WTC11 (cell line): ENCODE data around the gene MACC1. TPM values are rescaled to one million over a fixed set of nuclear protein-coding genes. Genes with fewer than 3 reads are reported as not detected.
A peak's percentile ranks its signal among the peaks of the same experiment; 100 is the strongest.

Experiments
- ATAC-seq: fragments of 200-7000 bp; cut with Tn5 transposase; 2 replicates; pipeline ENCODE4 v1.10.0; 2021; ENCODE audit warnings: mild to moderate bottlenecking, moderate library complexity
- CTCF ChIA-PET: fragments of 300-600 bp; sonication (Branson Sonifier 250); formaldehyde crosslinking; loops from one replicate; lab custom pipeline; 2021; ENCODE audit warnings: antibody characterized with exemption; lab: Charles Lee
- POLR2A ChIA-PET: fragments of 350-600 bp; sonication (Branson Sonifier 250); formaldehyde crosslinking; loops from one replicate; lab custom pipeline; 2021; ENCODE audit warnings: antibody characterized with exemption; lab: Charles Lee
- DNase-seq: peaks from one replicate; pipeline ENCODE4 v3.0.0; 2021; ENCODE audit warnings: low spot score
- H3K27ac Mint-ChIP-seq: 2 replicates; pipeline ENCODE4 v1.8.0; 2021; ENCODE audit warnings: mixed read lengths
- H3K27me3 Mint-ChIP-seq: 2 replicates; pipeline ENCODE4 v1.8.0; 2021; ENCODE audit warnings: low read depth, mild to moderate bottlenecking, moderate library complexity, mixed read lengths
- H3K36me3 Mint-ChIP-seq: 2 replicates; pipeline ENCODE4 v1.8.0; 2021; ENCODE audit warnings: mixed read lengths
- H3K4me1 Mint-ChIP-seq: 2 replicates; pipeline ENCODE4 v1.8.0; 2022; ENCODE audit warnings: mixed read lengths
- H3K4me3 Mint-ChIP-seq: 2 replicates; pipeline ENCODE4 v1.8.0; 2021; ENCODE audit warnings: mild to moderate bottlenecking, moderate library complexity, mixed read lengths
- H3K9me3 Mint-ChIP-seq: 2 replicates; pipeline ENCODE4 v1.8.0; 2021; ENCODE audit warnings: mixed read lengths
- CTCF ChIP-seq: fragments of 200-600 bp; IDR thresholded peaks from 2 replicates; pipeline ENCODE4 v1.8.0; 2022; ENCODE audit warnings: antibody characterized with exemption
- EMX1 ChIP-seq: fragments of 250-450 bp; sonication (Bioruptor Pico); IDR thresholded peaks from 2 replicates; pipeline ENCODE4 v1.8.0; 2021; ENCODE audit warnings: mild to moderate bottlenecking
- ETV6 ChIP-seq: sonication (generic); formaldehyde crosslinking; IDR thresholded peaks from 2 replicates; pipeline ENCODE4 v1.8.1; 2022; ENCODE audit warnings: mild to moderate bottlenecking, missing genetic modification reagents
- FOXJ3 ChIP-seq: sonication (generic); formaldehyde crosslinking; IDR thresholded peaks from 2 replicates; pipeline ENCODE4 v1.9.0; 2021; ENCODE audit warnings: missing genetic modification reagents, mild to moderate bottlenecking, borderline replicate concordance
- FOXP1 ChIP-seq: sonication (generic); formaldehyde crosslinking; IDR thresholded peaks from 2 replicates; pipeline ENCODE4 v1.8.0; 2022; ENCODE audit warnings: missing genetic modification reagents, mild to moderate bottlenecking, moderate library complexity, borderline replicate concordance
- GABPB1 ChIP-seq: sonication (generic); formaldehyde crosslinking; IDR thresholded peaks from 2 replicates; pipeline ENCODE4 v1.8.1; 2023; ENCODE audit warnings: mild to moderate bottlenecking, missing genetic modification reagents
- GTF2I ChIP-seq: fragments of 250-450 bp; sonication (Bioruptor Pico); conservative IDR thresholded peaks from 2 replicates; pipeline ENCODE4 v1.4.0; 2021; ENCODE audit warnings: mild to moderate bottlenecking
- HMGA2 ChIP-seq: fragments of 250-450 bp; sonication (Bioruptor Pico); IDR thresholded peaks from 2 replicates; pipeline ENCODE4 v1.4.0; 2021; ENCODE audit warnings: mild to moderate bottlenecking, moderate library complexity
- NFYB ChIP-seq: sonication (generic); formaldehyde crosslinking; conservative IDR thresholded peaks from 2 replicates; pipeline ENCODE4 v1.8.0; 2022; ENCODE audit warnings: low read depth, missing genetic modification reagents
- RORB ChIP-seq: fragments of 250-450 bp; sonication (Bioruptor Pico); IDR thresholded peaks from 2 replicates; pipeline ENCODE4 v1.9.0; 2021; ENCODE audit warnings: mild to moderate bottlenecking
- SOX15 ChIP-seq: fragments of 250-450 bp; sonication (Bioruptor Pico); IDR thresholded peaks from 2 replicates; pipeline ENCODE4 v1.9.0; 2021; ENCODE audit warnings: mild to moderate bottlenecking
- SP1 ChIP-seq: sonication (generic); formaldehyde crosslinking; conservative IDR thresholded peaks from 2 replicates; pipeline ENCODE4 v1.8.1; 2022; ENCODE audit warnings: missing genetic modification reagents
- STAT6 ChIP-seq: sonication (generic); formaldehyde crosslinking; conservative IDR thresholded peaks from 2 replicates; pipeline ENCODE4 v1.8.1; 2023; ENCODE audit warnings: mild to moderate bottlenecking, low read depth, missing genetic modification reagents, moderate library complexity
- TCF7 ChIP-seq: sonication (generic); formaldehyde crosslinking; IDR thresholded peaks from 2 replicates; pipeline ENCODE4 v1.8.0; 2022; ENCODE audit warnings: mild to moderate bottlenecking, low read depth, missing genetic modification reagents, moderate library complexity
- TEAD1 ChIP-seq: sonication (generic); formaldehyde crosslinking; IDR thresholded peaks from 2 replicates; pipeline ENCODE4 v1.8.0; 2022; ENCODE audit warnings: mild to moderate bottlenecking, missing genetic modification reagents
- TEAD4 ChIP-seq: sonication (generic); formaldehyde crosslinking; IDR thresholded peaks from 2 replicates; pipeline ENCODE4 v1.8.0; 2022; ENCODE audit warnings: mild to moderate bottlenecking, missing genetic modification reagents
- TP53 ChIP-seq: sonication (generic); formaldehyde crosslinking; IDR thresholded peaks from 2 replicates; pipeline ENCODE4 v1.8.1; 2023; ENCODE audit warnings: mild to moderate bottlenecking, missing genetic modification reagents
- ZNF396 ChIP-seq: fragments of 250-450 bp; sonication (Bioruptor Pico); IDR thresholded peaks from 2 replicates; pipeline ENCODE4 v1.8.0; 2021; ENCODE audit warnings: mild to moderate bottlenecking, moderate library complexity, borderline replicate concordance
- ZNF416 ChIP-seq: fragments of 250-450 bp; sonication (Bioruptor Pico); IDR thresholded peaks from 2 replicates; pipeline ENCODE4 v1.9.0; 2021; ENCODE audit warnings: mild to moderate bottlenecking, inconsistent platforms
- ZNF423 ChIP-seq: fragments of 250-450 bp; sonication (Bioruptor Pico); IDR thresholded peaks from 2 replicates; pipeline ENCODE4 v2.1.2; 2022; ENCODE audit warnings: mild to moderate bottlenecking, moderate library complexity
- total RNA-seq: library from RNA; stranded (reverse); gene quantifications from 3 replicates; pipeline ENCODE4 v1.2.3, GENCODE V29; 2021
- TF ChIP-seq, protein P1 (sequence below): sonication (generic); formaldehyde crosslinking; IDR thresholded peaks from 2 replicates; pipeline ENCODE4 v1.8.0; 2022; ENCODE audit warnings: mild to moderate bottlenecking, missing genetic modification reagents
- TF ChIP-seq, protein P2 (sequence below): sonication (generic); formaldehyde crosslinking; IDR thresholded peaks from 2 replicates; pipeline ENCODE4 v1.8.0; 2023; ENCODE audit warnings: missing genetic modification reagents
- TF ChIP-seq, protein P3 (sequence below): sonication (generic); formaldehyde crosslinking; IDR thresholded peaks from 2 replicates; pipeline ENCODE4 v1.8.0; 2022; ENCODE audit warnings: mild to moderate bottlenecking, missing genetic modification reagents
- TF ChIP-seq, protein P4 (sequence below): sonication (generic); formaldehyde crosslinking; IDR thresholded peaks from 2 replicates; pipeline ENCODE4 v1.8.1; 2022; ENCODE audit warnings: missing genetic modification reagents, borderline replicate concordance
- TF ChIP-seq, protein P5 (sequence below): fragments of 250-450 bp; sonication (Bioruptor Pico); IDR thresholded peaks from 2 replicates; pipeline ENCODE4 v1.9.0; 2021; ENCODE audit warnings: mild to moderate bottlenecking
- TF ChIP-seq, protein P6 (sequence below): fragments of 250-450 bp; sonication (Bioruptor Pico); conservative IDR thresholded peaks from 2 replicates; pipeline ENCODE4 v1.9.0; 2021; ENCODE audit warnings: mild to moderate bottlenecking

Gene MACC1
- total RNA-seq, 1 experiment from 2014 or later = 14.6 TPM

DNA sequence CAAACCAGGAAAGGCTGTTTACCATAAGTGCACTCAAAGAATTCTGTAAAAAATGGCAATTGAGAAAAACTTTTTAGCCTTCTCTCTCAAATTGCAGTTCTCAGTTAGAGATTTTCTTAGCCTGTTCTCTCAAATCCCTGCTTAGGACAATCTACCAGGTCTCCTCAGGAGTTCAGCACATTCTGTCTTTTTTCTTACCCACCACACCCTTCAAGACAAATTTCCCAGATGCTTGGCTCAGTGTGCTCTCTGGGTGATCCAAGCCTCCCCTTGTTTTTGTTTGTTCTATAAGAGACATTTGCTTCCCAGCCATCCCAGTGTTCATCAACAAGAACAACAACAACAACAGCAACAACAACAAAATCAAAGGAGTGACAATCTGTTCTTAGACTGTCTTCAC, 87.3 kb downstream of the MACC1 start:
- H3K4me1 Mint-ChIP-seq = peaks cover 80% of the 10 kb centered on the region
- ChIA-PET CTCF (no interaction called here), POLR2A (interaction anchor here (0.7 kb wide), 1 partner anchor 10 kb away, joined by 4 read pairs; no protein-coding TSS in a partner anchor)
- H3K36me3 Mint-ChIP-seq = peaks cover 42% of the 10 kb centered on the region
- no peaks in the 10 kb centered on the region for H3K9me3 Mint-ChIP-seq
- peak overlapping the region; percentile 93 for H3K27ac Mint-ChIP-seq
- no peak for ATAC-seq
- no peak overlapping the region; the same call in 1 of the 2 replicates for H3K4me3 Mint-ChIP-seq
- TF ChIP-seq, protein P1, sequence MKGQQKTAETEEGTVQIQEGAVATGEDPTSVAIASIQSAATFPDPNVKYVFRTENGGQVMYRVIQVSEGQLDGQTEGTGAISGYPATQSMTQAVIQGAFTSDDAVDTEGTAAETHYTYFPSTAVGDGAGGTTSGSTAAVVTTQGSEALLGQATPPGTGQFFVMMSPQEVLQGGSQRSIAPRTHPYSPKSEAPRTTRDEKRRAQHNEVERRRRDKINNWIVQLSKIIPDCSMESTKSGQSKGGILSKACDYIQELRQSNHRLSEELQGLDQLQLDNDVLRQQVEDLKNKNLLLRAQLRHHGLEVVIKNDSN (CRISPR knock-in tag) = no peak
- no peak for TF ChIP-seq GTF2I (CRISPR knock-in tag)
- no peak for TF ChIP-seq FOXP1
- TF ChIP-seq, protein P2, sequence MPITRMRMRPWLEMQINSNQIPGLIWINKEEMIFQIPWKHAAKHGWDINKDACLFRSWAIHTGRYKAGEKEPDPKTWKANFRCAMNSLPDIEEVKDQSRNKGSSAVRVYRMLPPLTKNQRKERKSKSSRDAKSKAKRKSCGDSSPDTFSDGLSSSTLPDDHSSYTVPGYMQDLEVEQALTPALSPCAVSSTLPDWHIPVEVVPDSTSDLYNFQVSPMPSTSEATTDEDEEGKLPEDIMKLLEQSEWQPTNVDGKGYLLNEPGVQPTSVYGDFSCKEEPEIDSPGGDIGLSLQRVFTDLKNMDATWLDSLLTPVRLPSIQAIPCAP = no peak
- TF ChIP-seq CTCF = no peak
- no peak for TF ChIP-seq ZNF396 (CRISPR knock-in tag)
- no peak for TF ChIP-seq GABPB1 (CRISPR knock-in tag)
- TF ChIP-seq HMGA2 (CRISPR knock-in tag) = no peak
- no peak for TF ChIP-seq TP53
- TF ChIP-seq, protein P3, sequence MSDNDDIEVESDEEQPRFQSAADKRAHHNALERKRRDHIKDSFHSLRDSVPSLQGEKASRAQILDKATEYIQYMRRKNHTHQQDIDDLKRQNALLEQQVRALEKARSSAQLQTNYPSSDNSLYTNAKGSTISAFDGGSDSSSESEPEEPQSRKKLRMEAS (CRISPR knock-in tag) = no peak
- TF ChIP-seq STAT6 = no peak
- TF ChIP-seq SP1 (CRISPR knock-in tag) = no peak
- no peak for TF ChIP-seq EMX1
- no peak for TF ChIP-seq TCF7 (CRISPR knock-in tag)
- TF ChIP-seq, all 79 proteins: peak for 0
- H3K27me3 Mint-ChIP-seq = no peaks in the 10 kb centered on the region
- DNase-seq = no peak

GRCh38 chr7:20128001-20128400, 89.2 kb downstream of the MACC1 start:
- no peak for DNase-seq
- CTCF ChIA-PET = interaction anchor here (1.4 kb wide), 1 partner anchor 44 kb away, joined by 3 read pairs; no protein-coding TSS in a partner anchor
- H3K27ac Mint-ChIP-seq = peak overlapping the region; percentile 93; the same call in 1 of the 2 replicates
- TF ChIP-seq SOX15 (CRISPR knock-in tag) (no peak), NFYB (CRISPR knock-in tag) (no peak), TEAD4 (CRISPR knock-in tag) (no peak), FOXJ3 (no peak), TEAD1 (no peak), ZNF416 (no peak), TP53 (no peak), TCF7 (CRISPR knock-in tag) (no peak), ETV6 (CRISPR knock-in tag) (no peak), ZNF423 (no peak), RORB (no peak)
- TF ChIP-seq, protein P4, sequence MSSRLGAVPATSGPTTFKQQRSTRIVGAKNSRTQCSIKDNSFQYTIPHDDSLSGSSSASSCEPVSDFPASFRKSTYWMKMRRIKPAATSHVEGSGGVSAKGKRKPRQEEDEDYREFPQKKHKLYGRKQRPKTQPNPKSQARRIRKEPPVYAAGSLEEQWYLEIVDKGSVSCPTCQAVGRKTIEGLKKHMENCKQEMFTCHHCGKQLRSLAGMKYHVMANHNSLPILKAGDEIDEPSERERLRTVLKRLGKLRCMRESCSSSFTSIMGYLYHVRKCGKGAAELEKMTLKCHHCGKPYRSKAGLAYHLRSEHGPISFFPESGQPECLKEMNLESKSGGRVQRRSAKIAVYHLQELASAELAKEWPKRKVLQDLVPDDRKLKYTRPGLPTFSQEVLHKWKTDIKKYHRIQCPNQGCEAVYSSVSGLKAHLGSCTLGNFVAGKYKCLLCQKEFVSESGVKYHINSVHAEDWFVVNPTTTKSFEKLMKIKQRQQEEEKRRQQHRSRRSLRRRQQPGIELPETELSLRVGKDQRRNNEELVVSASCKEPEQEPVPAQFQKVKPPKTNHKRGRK (CRISPR knock-in tag) = no peak
- TF ChIP-seq, protein P5, sequence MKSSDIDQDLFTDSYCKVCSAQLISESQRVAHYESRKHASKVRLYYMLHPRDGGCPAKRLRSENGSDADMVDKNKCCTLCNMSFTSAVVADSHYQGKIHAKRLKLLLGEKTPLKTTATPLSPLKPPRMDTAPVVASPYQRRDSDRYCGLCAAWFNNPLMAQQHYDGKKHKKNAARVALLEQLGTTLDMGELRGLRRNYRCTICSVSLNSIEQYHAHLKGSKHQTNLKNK (CRISPR knock-in tag) = no peak
- TF ChIP-seq, protein P6, sequence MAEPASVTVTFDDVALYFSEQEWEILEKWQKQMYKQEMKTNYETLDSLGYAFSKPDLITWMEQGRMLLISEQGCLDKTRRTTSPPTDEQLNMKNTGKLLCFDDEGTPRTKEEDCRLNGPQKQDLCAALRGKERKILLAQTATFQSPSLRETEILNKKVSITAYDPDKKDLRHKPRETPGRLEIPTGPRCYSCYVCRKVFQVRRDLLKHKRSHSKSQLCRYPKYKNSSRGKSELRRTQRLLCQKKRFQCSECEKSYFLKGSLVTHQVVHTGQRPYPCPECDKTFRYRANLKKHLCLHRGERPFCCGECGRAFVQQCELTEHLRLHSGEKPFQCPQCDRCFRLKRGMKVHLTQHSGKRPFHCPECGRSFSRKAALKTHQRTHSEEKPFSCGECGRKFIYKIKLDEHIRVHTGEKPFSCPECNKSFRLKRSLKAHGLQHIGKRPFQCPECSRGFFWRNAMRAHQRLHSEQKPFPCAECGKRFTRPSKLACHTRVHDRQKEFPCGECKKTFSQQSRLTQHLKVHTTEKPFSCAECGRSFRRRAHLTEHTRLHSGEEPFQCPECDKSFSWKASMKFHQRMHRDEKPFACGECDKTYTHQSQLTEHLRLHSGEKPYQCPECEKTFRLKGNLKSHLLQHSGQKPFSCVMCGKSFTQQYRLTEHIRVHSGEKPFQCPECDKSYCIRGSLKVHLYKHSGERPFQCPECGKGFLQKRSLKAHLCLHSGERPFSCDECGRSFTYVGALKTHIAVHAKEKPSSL (CRISPR knock-in tag) = no peak
- TF ChIP-seq, all 79 proteins: peak for 0
- POLR2A ChIA-PET = no interaction called here
- Mint-ChIP-seq H3K27me3 (no peaks in the 10 kb centered on the region), H3K36me3 (peaks cover 35% of the 10 kb centered on the region), H3K9me3 (no peaks in the 10 kb centered on the region), H3K4me1 (peaks cover 65% of the 10 kb centered on the region), H3K4me3 (no peak overlapping the region)
- no peak for ATAC-seq
